IgD-negative memory B cell (primary cell): ENCODE data around the gene BAG5. TPM values are rescaled to one million over a fixed set of nuclear protein-coding genes. Genes with fewer than 3 reads are reported as not detected.

Source experiments
- H3K27ac Mint-ChIP-seq, 3 donors: one replicate each; pipeline ENCODE4 v1.8.0; 2020 to 2022; ENCODE audit warnings: mild to moderate bottlenecking in 3 of 3, mixed read lengths in 3 of 3, moderate library complexity in 1 of 3
- H3K27me3 Mint-ChIP-seq: one replicate; pipeline ENCODE4 v1.8.0; 2021; ENCODE audit warnings: mixed read lengths
- H3K36me3 Mint-ChIP-seq: one replicate; pipeline ENCODE4 v1.8.0; 2020; ENCODE audit warnings: mild to moderate bottlenecking, mixed read lengths
- H3K4me1 Mint-ChIP-seq, 3 donors: one replicate each; pipeline ENCODE4 v1.8.0; 2020 to 2022; ENCODE audit warnings: mixed read lengths in 3 of 3, mild to moderate bottlenecking in 1 of 3
- H3K4me3 Mint-ChIP-seq, 4 donors: one replicate each; pipeline ENCODE4 v1.8.0; 2020 to 2022; ENCODE audit warnings: mild to moderate bottlenecking in 4 of 4, mixed read lengths in 4 of 4, moderate library complexity in 3 of 4
- H3K9me3 Mint-ChIP-seq, 3 donors: one replicate each; pipeline ENCODE4 v1.8.0; 2020 to 2021; ENCODE audit warnings: mixed read lengths in 3 of 3, mild to moderate bottlenecking in 1 of 3
- polyA plus RNA-seq: library from polyadenylated mRNA; unstranded; fragments of 300-500 nt; fragmentation: Illumina TruSeq; gene quantifications from one replicate; pipeline ENCODE4 v1.2.3, GENCODE V29; 2021

BAG5 gene
- polyA plus RNA-seq, 1 donor from 2014 or later = 42.1 TPM

- H3K27ac Mint-ChIP-seq = no peak overlapping the region
- H3K36me3 Mint-ChIP-seq = peaks cover 1% of the 10 kb centered on the region
- H3K4me1 Mint-ChIP-seq = no peaks in the 10 kb centered on the region
- no peak overlapping the region for H3K4me3 Mint-ChIP-seq
- H3K9me3 Mint-ChIP-seq = no peaks in the 10 kb centered on the region
- H3K27me3 Mint-ChIP-seq = no peaks in the 10 kb centered on the region
These were observed 16.1 kb upstream of the BAG5 start for GRCh38 chr14:103578401-103579075.

DNA sequence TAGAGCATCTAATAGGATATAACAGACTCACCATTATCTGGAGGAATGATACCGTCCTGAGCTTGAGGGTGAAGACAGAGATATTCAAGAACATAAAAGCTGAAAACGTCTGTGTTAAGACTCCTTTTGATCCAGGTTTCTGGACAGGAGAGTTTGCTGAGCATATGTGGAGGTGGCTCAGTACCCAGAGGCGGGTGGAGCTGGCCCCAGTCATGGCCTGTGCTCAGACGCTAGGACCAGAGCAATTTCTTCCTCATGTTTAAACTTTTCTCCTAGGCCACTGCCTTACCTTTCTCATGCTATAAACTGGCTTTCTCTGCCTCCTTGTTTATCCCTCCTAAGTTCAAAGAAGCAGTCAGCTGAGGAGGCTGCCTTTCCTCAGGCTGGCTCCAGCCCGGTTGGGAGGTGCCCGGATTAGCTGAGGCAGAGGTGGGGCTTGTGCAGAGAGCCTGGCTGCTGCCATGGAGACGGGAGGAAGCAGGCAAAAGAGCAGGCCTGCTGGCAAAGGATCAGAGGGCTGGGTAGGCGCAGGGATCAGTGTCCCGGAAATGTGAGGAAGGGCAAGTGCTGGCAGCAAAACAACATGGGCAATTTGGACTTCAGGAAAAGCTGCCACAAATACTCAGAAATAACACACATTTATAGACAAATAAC, 14.0 kb upstream of the BAG5 start:
- H3K36me3 Mint-ChIP-seq = peaks cover 4% of the 10 kb centered on the region
- H3K9me3 Mint-ChIP-seq = no peaks in the 10 kb centered on the region
- H3K4me1 Mint-ChIP-seq = peaks cover 0 to 4% (median 3%) of the 10 kb centered on the region in 3 donors
- no peaks in the 10 kb centered on the region for H3K27me3 Mint-ChIP-seq
- peak overlapping the region in 1 of 3 donors; percentile 53 for H3K27ac Mint-ChIP-seq
- no peak overlapping the region for H3K4me3 Mint-ChIP-seq

- H3K9me3 Mint-ChIP-seq = no peaks in the 10 kb centered on the region
- peaks cover 0 to 4% (median 3%) of the 10 kb centered on the region in 3 donors for H3K4me1 Mint-ChIP-seq
- no peaks in the 10 kb centered on the region for H3K27me3 Mint-ChIP-seq
- H3K4me3 Mint-ChIP-seq = no peak overlapping the region
- H3K27ac Mint-ChIP-seq = peak overlapping the region in 1 of 3 donors; percentile 92
- peaks cover 4% of the 10 kb centered on the region for H3K36me3 Mint-ChIP-seq
These were observed 12.3 kb upstream of the BAG5 start for GRCh38 chr14:103574707-103575285.

DNA sequence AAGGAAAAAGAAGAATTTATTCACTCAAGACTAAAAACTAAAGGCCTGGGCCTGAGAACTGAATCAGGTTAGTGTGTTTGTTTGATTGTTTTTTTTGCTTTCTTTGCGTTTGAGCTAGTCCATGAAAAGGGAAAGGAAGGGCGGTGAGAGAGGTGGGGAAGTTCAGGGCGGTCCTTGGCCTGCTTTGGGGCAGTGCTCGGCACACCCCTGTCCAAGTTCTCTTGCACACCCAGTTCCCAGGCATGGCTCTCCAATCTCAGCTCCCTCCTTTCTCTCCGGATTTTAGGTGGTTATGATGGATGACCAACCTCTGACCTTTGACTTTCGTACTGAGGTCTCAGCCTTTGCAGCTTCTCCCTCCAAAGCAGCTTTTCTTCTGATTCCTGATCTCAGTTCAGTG, 11.6 kb upstream of the BAG5 start:
- no peaks in the 10 kb centered on the region for H3K9me3 Mint-ChIP-seq
- H3K36me3 Mint-ChIP-seq = peaks cover 4% of the 10 kb centered on the region
- H3K4me1 Mint-ChIP-seq = peaks cover 2 to 4% (median 3%) of the 10 kb centered on the region in 3 donors
- H3K4me3 Mint-ChIP-seq = no peak overlapping the region
- no peaks in the 10 kb centered on the region for H3K27me3 Mint-ChIP-seq
- peak overlapping the region in 1 of 3 donors; percentile 92 for H3K27ac Mint-ChIP-seq

- Mint-ChIP-seq H3K9me3 (no peaks in the 10 kb centered on the region), H3K27me3 (no peaks in the 10 kb centered on the region), H3K4me1 (peaks cover 9 to 15% (median 10%) of the 10 kb centered on the region in 3 donors), H3K27ac (no peak overlapping the region), H3K36me3 (peaks cover 3% of the 10 kb centered on the region), H3K4me3 (no peak overlapping the region)
These were observed 7.0 kb upstream of the BAG5 start for GRCh38 chr14:103569408-103569807.

DNA sequence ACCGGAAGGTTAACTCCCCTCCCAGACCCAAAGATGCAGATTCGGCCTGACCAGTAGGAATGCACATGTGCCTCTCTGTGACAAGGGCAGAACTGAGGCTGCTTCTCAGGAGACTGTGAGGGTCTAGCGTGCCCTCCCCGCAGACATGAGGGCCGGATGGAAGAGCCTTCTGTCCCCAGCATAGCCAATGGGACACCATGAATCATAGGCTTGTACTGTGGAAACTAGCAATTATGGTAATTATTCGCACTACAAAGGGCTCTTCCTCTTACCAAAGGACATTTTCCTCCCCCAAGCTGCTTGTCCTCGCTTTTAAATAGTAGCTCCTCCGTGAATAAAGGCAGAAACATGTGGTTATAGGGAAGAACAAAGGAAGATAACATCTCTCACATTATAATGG, 6.5 kb upstream of the BAG5 start:
- Mint-ChIP-seq H3K36me3 (peaks cover 3% of the 10 kb centered on the region), H3K4me1 (peaks cover 9 to 15% (median 13%) of the 10 kb centered on the region in 3 donors), H3K4me3 (no peak overlapping the region), H3K27ac (no peak overlapping the region), H3K9me3 (no peaks in the 10 kb centered on the region), H3K27me3 (no peaks in the 10 kb centered on the region)

DNA sequence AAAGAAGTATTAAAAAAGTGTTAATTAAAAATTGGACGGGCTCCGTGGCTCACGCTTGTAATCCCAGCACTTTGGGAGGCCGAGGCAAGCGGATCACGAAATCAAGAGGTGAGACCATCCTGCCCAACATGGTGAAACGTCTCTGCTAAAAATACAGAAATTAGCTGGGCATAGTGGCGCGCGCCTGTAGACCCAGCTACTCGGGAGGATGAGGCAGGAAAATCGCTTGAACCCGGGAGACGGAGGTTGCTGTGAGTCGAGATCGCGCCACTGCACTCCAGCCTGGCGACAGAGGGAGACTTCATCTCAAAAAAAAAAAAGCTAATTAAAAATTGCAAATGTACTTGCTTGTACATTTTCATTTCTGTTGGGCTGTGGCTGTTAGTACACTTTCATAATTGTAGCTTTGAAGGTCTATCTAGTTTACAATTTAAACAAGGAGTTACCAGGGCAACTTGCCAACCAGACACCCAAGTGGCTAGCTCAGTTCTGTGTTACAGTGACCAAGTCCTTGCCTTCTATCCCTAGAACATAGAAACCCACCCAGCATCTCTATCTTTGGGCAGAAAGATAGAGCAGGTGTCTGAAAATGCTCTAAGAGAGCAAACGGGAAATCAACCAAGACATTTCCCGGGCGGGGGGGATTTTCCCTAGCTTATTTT, 1.5 kb upstream of the BAG5 start:
- Mint-ChIP-seq H3K36me3 (no peaks in the 10 kb centered on the region), H3K9me3 (no peaks in the 10 kb centered on the region), H3K4me3 (peak overlapping the region; percentile 90 to 98 (median 92)), H3K27ac (peak overlapping the region in 1 of 3 donors; percentile 92), H3K27me3 (no peaks in the 10 kb centered on the region), H3K4me1 (peaks cover 30 to 42% (median 40%) of the 10 kb centered on the region in 3 donors)

DNA sequence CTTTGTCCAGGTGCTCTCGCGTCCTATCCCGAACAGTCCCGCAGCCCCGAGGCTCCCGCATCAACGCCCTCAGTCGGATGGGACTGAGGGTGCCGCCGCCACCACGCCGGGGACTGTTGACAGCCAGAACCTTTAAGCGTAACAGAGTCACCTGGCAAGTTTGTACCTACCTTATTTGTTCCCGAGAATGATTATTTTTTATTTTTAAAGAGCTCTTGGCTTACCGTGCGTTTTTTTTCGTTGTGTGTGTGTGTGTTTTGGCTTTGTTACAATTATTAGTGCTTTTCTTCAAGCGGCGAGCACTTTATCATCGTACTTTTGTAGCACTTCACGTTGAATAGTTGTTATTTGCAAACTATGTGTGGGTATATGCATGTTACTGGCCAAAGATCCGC, 766 bp upstream of the BAG5 start:
- no peaks in the 10 kb centered on the region for H3K9me3 Mint-ChIP-seq
- peak overlapping the region; percentile 88 to 98 (median 91) for H3K4me3 Mint-ChIP-seq
- H3K4me1 Mint-ChIP-seq = peaks cover 30 to 44% (median 42%) of the 10 kb centered on the region in 3 donors
- H3K27ac Mint-ChIP-seq = peak overlapping the region; percentile 70 to 94 (median 92)
- H3K36me3 Mint-ChIP-seq = no peaks in the 10 kb centered on the region
- H3K27me3 Mint-ChIP-seq = no peaks in the 10 kb centered on the region

- H3K4me1 Mint-ChIP-seq = peaks cover 29 to 49% (median 39%) of the 10 kb centered on the region in 3 donors
- no peaks in the 10 kb centered on the region for H3K27me3 Mint-ChIP-seq
- peak overlapping the region; percentile 90 to 95 (median 93) for H3K4me3 Mint-ChIP-seq
- no peaks in the 10 kb centered on the region for H3K9me3 Mint-ChIP-seq
- H3K36me3 Mint-ChIP-seq = no peaks in the 10 kb centered on the region
- peak overlapping the region; percentile 86 to 93 (median 90) for H3K27ac Mint-ChIP-seq
These were observed 353 bp downstream of the BAG5 start for GRCh38 chr14:103562179-103562428.

- Mint-ChIP-seq H3K27me3 (no peaks in the 10 kb centered on the region), H3K9me3 (no peaks in the 10 kb centered on the region), H3K36me3 (no peaks in the 10 kb centered on the region), H3K4me3 (peak overlapping the region; percentile 90 to 95 (median 93)), H3K4me1 (peaks cover 30 to 49% (median 39%) of the 10 kb centered on the region in 3 donors), H3K27ac (peak overlapping the region; percentile 86 to 93 (median 90))
These were observed 877 bp downstream of the BAG5 start for GRCh38 chr14:103561381-103562178.

- peaks cover 30 to 48% (median 39%) of the 10 kb centered on the region in 3 donors for H3K4me1 Mint-ChIP-seq
These were observed 1.8 kb downstream of the BAG5 start for GRCh38 chr14:103560691-103561090.

DNA sequence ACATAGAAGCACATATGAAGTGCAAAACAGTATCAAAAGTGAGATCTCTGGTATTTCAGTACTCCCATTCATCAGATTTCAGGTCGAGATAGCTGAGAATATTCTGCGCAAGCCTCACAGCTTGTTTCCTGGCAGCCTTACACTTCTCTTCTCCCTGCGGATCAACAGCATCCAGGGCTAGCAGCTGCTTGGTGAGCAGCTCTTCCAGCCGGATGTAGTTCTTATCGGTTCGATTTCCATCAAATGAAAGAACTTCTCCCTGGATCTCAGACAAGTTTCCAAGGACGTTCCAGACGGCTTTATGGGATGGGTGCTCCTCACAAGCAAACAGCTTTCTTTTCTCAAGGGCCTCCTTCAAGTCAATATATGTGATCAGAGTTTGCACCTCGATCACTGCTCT, 2.7 kb downstream of the BAG5 start:
- H3K27me3 Mint-ChIP-seq = no peaks in the 10 kb centered on the region
- peak overlapping the region in 1 of 4 donors; percentile 57 for H3K4me3 Mint-ChIP-seq
- H3K9me3 Mint-ChIP-seq = no peaks in the 10 kb centered on the region
- H3K4me1 Mint-ChIP-seq = peaks cover 30 to 53% (median 38%) of the 10 kb centered on the region in 3 donors
- no peaks in the 10 kb centered on the region for H3K36me3 Mint-ChIP-seq
- H3K27ac Mint-ChIP-seq = peak overlapping the region in 1 of 3 donors; percentile 93

More at GRCh38 chr14:103560691-103561090, 1.8 kb downstream of the BAG5 start:
- Mint-ChIP-seq H3K9me3 (no peaks in the 10 kb centered on the region), H3K4me3 (peak overlapping the region; percentile 70 to 95 (median 90)), H3K27me3 (no peaks in the 10 kb centered on the region), H3K36me3 (no peaks in the 10 kb centered on the region), H3K27ac (peak overlapping the region; percentile 34 to 93 (median 90))

- Mint-ChIP-seq H3K27ac (no peak overlapping the region), H3K9me3 (no peaks in the 10 kb centered on the region), H3K4me1 (peaks cover 26 to 45% (median 36%) of the 10 kb centered on the region in 3 donors), H3K4me3 (peak overlapping the region in 1 of 4 donors; percentile 26), H3K36me3 (no peaks in the 10 kb centered on the region), H3K27me3 (no peaks in the 10 kb centered on the region)
These were observed 4.2 kb downstream of the BAG5 start for GRCh38 chr14:103558071-103558882.
